MV-4-11 (cell line): ENCODE data around the gene SPTB.

ENCODE experiments used
- DNase-seq: peaks from one replicate; lab custom pipeline; 2025; lab: John Stamatoyannopoulos, UW

SPTB gene

GRCh38 chr14:64885559-64885958, 5.9 kb upstream of the SPTB start:
- DNase-seq: no peak

DNA sequence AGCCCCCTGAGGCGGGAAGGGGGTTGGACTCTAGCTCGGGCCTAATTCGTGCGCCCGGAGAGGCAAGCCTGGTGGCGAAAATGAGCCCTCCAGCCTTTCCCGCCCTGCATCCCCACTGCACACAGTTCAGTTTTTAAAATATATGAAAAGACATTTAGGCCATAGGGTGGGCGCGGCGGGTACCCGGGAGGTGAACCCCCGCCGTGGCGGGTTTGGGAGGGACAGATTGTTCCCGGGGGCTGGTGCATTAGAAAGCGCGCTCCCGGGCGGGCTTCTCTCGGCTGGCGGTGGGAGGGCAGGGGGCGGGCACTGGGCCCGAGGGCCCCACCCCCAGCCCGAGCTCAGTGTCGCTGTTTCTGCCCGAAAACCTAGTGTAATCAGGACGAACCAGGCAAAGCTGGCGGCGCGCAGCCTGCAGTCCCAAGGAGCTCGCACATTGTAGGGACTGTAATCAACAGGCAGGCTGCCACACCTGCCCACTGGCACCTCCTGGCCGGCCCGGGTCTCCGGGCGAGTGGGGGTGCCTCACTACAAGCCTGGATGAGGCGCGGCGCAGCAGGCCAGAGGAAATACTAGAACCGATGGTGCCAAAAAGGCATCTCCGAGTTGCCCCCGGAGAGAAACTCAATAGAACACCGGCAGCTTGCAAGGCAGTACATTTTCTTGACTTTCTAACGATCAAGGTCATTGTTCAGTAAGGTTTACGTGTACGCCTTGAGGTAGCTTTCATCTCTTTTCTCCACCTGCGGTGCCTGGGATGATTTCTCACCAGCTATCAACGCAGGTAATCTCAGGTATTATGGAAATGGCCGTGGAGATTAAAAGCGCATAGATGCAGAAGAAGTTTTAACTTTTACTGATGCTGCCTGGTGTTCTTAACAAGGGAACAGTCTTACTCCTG, 764 bp upstream of the SPTB start:
- DNase-seq: no peak

DNA sequence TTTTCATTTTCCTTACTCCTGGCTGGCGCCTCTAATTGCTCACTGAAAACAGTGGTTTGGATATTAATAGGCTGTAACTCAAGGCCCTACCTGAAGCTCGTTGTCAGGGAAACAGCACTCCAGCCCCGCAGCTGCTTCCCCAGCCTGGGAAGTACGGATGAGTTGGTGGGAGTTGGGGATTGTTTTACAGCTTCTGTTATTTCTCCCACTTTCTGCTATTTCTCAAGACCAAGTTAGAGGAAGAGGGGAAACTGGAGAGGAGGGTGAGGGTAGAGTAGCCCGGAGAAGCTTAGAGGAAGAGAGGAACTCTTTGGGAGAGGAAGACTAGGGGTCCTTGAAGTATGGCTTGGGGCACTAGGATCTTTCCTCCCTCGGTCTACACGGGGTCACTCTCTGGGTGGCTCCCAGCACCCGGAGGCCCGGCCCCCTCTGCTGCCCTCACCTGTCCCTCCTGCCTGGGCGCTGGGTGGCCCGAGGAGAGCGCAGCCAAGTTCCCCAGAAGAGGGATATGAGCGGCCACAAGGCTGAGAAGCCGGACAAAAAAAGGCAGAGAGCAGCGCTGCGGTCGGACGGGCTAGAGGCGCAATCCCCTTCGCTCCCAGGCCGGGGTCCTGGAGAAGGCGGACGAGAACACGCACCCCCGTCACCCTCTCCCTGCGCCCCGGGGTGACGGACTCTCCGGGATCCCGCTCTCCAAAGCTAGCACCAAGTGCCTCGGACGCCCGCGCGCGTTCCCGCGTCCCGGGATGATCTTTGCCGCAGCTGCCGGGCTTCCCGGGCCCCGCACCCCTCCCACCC, 671 bp downstream of the SPTB start:
- DNase-seq: no peak

GRCh38 chr14:64877846-64878245, 1.9 kb downstream of the SPTB start:
- no peak for DNase-seq

- no peak for DNase-seq
Measured at GRCh38 chr14:64875350-64875749, 4.4 kb downstream of the SPTB start.

GRCh38 chr14:64873506-64874219, 6.0 kb downstream of the SPTB start:
- no peak for DNase-seq

DNA sequence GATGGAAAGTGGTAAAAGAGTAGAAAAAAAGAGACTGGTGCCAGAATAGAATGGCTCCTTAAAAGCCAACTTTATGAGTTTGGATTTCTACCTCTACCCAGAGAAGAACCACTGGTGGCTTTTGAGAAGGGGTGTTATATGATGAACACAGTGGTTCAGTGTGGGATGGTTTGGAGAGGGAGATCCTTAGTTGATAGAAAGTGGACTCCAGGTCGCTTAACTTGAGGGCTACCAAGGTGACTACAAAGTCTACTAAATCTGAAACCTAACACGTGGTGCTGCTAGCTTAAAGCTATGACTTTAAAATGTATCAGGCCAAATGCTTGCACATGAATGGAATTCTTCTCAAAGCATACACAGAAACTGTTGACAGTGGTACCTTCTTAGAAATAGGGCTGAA, 8.4 kb downstream of the SPTB start:
- DNase-seq: no peak

GRCh38 chr14:64870160-64870559, 9.5 kb downstream of the SPTB start:
- DNase-seq: peak; percentile 55

- DNase-seq: no peak
Measured at GRCh38 chr14:64868841-64869240, 10.9 kb downstream of the SPTB start.

DNA sequence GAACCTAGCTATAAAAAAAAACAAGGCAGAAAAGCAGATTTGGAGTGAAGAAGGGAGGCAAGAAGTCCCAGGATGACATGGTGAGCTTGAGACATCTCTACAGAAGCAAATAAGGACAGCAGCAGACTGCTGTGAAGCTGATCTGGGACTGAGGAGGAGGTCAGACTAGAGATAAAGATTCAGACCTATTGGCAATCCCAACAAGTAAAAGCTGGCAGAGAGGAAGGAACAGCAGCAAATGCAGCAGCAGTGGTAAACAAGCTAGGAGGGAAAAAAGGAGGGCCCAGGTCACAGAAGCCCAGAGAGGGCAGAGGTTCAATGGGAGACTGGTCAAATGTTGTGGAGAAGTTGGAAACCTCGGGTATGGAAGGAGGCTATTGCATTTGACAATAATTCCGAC, 11.3 kb downstream of the SPTB start:
- DNase-seq: no peak

- no peak for DNase-seq
Measured at GRCh38 chr14:64867182-64867581, 12.5 kb downstream of the SPTB start.

- no peak for DNase-seq
Measured at GRCh38 chr14:64865992-64866391, 13.7 kb downstream of the SPTB start.

DNA sequence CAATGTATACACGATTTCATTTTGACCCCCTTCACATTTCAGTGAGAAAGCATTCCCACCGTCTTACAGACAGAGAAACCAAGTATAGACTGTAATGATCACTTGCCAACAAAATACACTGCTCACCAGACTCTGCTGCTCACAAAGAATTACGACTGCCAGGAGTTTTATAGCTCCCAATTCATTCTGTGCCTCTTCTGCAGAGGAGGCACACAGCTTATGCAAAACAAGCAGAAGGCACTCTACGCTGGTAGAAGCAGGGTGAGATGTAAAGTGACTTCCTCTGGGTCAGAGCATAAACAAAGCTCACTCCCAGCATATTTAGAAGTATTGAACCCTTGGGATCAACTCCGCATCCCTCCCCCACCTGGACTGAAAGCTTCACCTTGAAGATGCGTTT, 14.6 kb downstream of the SPTB start:
- no peak for DNase-seq

- no peak for DNase-seq
Measured at GRCh38 chr14:64864258-64864657, 15.4 kb downstream of the SPTB start.

DNA sequence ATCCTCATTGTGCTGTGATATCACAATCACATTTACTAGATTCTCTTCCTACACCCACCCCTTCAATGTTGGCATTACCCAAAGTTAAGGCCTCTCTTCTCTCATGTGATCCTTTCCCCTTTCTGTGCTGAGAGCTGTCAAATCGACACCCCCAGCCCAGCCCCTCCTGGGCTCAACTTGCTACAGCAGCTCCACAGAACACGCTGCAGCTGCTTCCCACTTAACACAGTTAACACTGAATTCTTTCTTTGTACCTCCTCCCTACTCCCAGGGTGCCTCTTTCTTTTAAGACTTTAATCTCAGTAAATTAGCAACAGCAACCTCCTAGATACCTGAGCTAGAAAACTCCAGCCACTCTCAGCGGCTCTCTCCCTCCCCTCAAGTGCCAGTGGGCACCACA, 17.8 kb downstream of the SPTB start:
- DNase-seq: no peak

DNA sequence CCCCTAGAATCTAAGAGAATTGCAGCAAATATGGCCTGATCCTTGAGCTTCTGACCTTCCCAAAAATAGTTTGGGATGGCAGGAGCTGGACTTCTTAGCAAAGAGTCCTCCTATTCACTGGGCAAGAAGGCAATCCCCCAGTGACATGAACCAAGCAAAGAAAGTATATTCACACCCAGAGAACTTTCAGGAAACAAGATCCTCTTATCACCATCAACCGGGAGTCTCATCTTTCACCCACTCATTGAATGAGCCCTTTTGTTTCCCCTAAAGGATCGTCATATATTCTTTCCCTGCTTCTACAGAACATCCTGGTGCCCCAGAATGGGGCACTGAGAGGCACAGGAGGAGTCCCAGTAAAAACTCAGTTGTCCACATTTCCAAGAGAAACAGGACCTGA, 19.7 kb downstream of the SPTB start:
- DNase-seq: no peak

DNA sequence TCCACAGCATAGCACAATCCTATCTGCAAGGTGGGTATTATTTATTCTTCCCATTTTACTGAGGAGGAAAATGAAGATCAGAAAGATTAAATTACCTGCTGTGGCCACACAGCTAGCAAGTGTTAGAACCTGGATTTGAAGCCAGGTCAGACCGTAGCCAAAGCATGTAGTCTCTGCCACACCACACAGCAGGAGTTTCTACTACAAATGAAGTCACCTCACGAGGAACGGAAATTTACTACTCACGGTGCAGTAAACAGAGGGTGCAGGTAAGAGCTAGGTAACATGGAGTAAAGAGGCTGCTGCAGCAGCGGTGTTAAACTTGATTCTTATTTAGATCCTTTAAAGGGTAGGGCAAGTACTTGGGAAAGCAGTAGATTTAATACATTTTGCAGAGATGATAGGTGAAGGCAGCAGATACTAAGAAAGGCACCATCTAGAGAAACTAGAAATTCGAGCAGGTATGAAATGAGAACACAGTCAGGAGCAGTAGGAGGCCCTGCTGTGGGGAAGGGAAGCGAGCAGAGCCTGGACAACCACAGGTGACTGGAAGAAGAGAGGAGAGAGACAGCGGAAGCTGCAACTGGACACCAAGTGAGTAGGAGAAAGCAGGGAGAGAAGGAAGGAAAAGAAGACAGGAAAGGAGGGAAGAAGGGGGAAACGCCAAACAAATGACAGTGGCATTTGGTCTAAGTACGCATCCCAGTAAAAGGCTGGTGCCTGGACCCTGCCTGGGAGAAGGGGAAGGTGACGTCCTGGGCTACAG, 21.5 kb downstream of the SPTB start:
- DNase-seq: no peak

GRCh38 chr14:64856529-64857445, 22.9 kb downstream of the SPTB start:
- DNase-seq: no peak

DNA sequence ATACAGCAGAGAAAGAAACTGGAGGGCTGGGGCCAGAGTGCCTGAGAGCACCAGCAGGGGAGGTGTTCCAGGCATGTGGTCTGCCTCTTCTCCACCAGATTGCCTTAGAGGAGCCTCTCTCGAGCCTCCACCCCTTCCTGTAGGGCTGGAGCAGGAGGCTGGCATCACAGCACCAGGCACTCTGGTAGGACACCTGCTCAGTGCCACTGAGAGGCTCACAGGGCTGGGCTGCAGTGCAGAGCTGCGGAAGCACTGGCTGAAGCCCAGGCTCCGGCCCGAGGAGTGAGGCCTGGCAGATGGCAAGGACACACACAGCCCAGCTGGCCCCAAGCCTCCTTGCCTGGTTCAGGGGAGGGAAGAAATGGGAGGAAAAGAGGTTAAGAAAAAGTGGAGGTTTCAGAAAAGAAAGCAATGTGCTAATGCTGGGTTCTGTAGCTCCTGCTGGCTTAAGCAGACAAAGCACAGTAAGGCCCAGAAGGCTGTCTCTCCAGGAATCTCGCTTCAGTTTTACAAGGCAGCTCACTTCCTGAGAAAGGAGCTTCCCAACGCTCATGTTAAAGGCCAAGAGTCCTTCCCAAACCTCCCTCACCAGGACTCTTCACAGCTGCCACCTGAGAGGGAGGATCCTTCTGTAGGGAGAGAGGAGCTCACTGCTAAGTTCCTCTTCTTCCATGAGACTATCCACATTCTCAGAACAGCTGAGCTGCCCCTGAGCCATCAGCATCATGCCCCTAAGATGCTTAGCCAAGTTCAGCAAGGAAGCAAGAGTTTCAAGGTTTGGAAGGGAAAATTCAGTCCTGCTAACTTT, 23.8 kb downstream of the SPTB start:
- no peak for DNase-seq
